Activated CD4-positive, alpha-beta T cell treated with anti-CD3 and anti-CD28 coated beads, Interleukin-2, amount 50 U/mL, for 1 hour (primary cell): Measurements from ENCODE around the gene ZNF280D.
"Not testable (repeated sequence)": the region's sequence is repeated elsewhere in the genome, so short reads cannot be mapped to it uniquely, and the experiment has no call there.

Experiments
- DNase-seq: peaks from one replicate; pipeline ENCODE4 v3.0.0-alpha.2; 2020

The ZNF280D gene, protein sequence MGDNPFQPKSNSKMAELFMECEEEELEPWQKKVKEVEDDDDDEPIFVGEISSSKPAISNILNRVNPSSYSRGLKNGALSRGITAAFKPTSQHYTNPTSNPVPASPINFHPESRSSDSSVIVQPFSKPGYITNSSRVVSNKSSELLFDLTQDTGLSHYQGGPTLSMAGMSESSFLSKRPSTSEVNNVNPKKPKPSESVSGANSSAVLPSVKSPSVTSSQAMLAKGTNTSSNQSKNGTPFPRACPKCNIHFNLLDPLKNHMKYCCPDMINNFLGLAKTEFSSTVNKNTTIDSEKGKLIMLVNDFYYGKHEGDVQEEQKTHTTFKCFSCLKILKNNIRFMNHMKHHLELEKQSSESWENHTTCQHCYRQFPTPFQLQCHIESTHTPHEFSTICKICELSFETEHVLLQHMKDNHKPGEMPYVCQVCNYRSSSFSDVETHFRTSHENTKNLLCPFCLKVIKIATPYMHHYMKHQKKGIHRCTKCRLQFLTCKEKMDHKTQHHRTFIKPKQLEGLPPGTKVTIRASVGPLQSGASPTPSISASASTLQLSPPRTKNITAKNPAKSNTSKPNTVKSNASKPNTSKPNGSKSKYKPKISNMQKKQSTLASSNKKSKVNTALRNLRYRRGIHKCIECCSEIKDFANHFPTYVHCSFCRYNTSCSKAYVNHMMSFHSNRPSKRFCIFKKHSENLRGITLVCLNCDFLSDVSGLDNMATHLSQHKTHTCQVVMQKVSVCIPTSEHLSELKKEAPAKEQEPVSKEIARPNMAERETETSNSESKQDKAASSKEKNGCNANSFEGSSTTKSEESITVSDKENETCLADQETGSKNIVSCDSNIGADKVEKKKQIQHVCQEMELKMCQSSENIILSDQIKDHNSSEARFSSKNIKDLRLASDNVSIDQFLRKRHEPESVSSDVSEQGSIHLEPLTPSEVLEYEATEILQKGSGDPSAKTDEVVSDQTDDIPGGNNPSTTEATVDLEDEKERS

GRCh38 chr15:56733136-56734012, at the start of gene ZNF280D:
Gene ZNF280D, minus strand, starts transcription at chr15:56733509. Its CDS starts 26,400 bp downstream, at chr15:56707109.
- DNase-seq, result peak; percentile 76

DNA sequence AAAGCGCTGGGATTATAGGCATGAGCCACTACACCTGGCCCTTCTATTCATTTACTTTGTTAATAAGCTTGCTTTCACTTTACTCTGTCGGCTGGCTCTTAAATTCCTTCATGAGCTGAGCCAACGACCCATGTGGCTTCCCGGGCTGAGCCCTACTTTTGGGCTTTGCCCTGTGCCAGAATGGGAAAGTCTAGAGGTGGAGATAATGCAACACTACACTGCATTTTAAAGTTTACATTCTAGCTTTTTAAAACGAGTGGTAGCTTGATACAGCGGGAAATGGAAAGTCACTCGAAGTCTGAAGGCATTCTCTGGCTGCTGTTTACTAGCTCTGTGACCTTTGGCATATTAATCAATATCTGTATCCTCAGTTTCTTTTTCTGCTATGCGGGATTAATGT, 49.0 kb upstream of the ZNF280D start:
- DNase-seq, result no peak

- no peak for DNase-seq
Measured at GRCh38 chr15:56781666-56782065, 48.4 kb upstream of the ZNF280D start.

GRCh38 chr15:56780102-56780725, 46.9 kb upstream of the ZNF280D start:
- not testable (repeated sequence) for DNase-seq

- DNase-seq, result not testable (repeated sequence)
Measured at GRCh38 chr15:56779449-56779848, 46.1 kb upstream of the ZNF280D start.

GRCh38 chr15:56778761-56779160, 45.5 kb upstream of the ZNF280D start:
- no peak for DNase-seq

- no peak for DNase-seq
Measured at GRCh38 chr15:56776839-56777238, 43.5 kb upstream of the ZNF280D start.

- no peak for DNase-seq
Measured at GRCh38 chr15:56775641-56776040, 42.3 kb upstream of the ZNF280D start.

GRCh38 chr15:56774356-56774755, 41.0 kb upstream of the ZNF280D start:
- DNase-seq, result no peak

DNA sequence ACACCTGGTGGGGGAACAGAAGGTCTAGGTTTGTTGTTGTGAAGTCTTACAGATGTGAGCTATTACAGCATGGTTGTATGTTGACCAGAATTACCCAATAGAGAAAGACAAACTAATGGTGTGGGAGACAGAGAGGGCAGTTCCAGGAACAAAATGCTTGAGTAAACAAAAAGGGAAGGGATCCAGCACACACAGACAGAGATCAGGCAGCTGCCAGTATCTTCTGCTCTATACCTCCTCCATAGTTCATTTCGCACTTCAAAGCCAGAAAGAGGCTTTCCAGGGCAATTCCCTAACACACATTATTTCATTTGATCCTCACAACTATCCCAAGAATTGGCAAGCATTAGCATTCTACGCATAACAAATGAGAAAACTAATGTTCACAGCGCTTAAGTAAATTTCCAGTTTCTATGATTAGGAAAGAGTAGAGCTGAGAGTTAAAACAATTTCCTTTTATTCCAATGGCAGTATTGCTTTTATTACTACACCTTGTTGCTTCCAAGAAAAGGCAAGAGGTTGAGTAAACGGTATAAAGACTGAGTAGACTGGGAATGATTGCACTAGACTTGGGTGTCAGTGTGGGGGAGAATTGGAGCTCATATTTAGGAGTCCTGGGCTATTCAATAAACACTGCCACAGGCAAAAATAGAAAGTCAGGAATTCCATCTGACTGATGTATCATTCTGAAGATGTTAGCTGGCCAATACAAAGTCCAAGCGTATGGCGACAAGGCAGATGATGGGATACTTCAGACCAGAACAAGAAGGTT, 39.7 kb upstream of the ZNF280D start:
- DNase-seq, result no peak

- DNase-seq, result no peak
Measured at GRCh38 chr15:56770173-56770572, 36.9 kb upstream of the ZNF280D start.

GRCh38 chr15:56767315-56767714, 34.0 kb upstream of the ZNF280D start:
- DNase-seq, result no peak

DNA sequence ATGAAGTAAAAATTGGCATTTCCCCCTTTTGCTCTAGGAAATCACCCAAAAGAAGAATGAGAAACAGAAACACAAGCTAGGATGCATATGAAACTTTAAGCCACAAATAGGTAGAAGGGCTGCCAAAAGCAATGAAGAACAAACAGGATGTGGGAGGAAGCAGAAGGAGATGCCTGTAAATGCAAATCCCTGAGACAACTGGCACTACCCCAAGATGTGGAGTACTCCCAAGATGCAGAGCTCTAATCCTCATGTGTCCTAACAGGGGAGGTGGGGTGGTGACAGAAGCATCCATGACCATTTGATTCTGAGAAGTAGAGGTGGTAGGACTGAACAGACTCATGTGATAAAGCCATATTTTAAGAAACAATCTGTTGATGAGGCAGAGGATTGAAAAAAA, 31.9 kb upstream of the ZNF280D start:
- DNase-seq, result no peak

GRCh38 chr15:56763141-56763895, 30.0 kb upstream of the ZNF280D start:
- no peak for DNase-seq

DNA sequence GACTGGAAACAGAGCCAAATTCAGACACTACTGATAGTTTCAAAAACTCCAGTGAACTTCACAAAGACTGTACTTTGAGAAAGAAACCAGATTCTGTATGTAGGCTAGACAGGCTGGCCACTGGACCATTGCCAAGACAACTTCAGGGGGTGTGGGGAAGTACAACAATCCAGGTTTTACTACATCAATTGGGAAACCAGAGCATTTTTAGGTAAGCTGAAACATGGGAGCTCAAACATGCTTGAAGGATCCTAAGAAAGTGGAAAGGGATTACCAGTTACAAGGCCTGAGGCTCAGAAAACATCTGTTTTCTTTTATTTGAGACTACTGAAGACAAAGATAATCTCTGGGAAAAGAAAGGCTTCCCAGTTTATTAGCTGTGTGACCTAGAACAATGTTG, 26.9 kb upstream of the ZNF280D start:
- DNase-seq, result no peak

- DNase-seq, result no peak
Measured at GRCh38 chr15:56759450-56759845, 26.1 kb upstream of the ZNF280D start.

- DNase-seq, result no peak
Measured at GRCh38 chr15:56758770-56759449, 25.6 kb upstream of the ZNF280D start.

GRCh38 chr15:56757875-56758274, 24.6 kb upstream of the ZNF280D start:
- no peak for DNase-seq

- DNase-seq, result no peak
Measured at GRCh38 chr15:56754772-56755370, 21.6 kb upstream of the ZNF280D start.

DNA sequence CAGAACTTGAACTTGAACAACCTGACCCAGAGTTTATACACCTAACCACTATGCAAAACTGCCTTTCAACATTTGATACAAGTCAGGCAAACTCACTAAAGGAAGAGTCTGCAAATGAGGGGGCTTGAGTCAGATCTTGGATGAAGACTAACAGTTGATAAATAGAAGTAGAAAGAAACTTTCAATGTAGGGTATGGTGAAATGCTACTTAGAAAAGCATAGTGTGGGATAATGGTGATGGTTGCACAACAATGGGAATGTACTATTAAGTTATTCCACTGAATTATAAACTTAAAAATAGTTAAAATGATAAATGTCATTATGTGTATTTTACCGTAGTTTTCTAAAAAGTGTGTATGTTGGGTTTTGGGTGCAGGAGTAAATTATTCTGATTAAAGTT, 19.7 kb upstream of the ZNF280D start:
- DNase-seq, result no peak
